Endometrial microvascular endothelial cells (primary cell): ENCODE measurements around the gene AJAP1. TPM values are rescaled to one million over a fixed set of nuclear protein-coding genes. Genes with fewer than 3 reads are reported as not detected.

Experiments used
- in situ Hi-C: cut with HindIII; loops from 2 replicates; pipeline ENCODE4 v1.10.0; 2017; ENCODE audit warnings: low sequenced_read_pairs, low pct_unique_long_range_greater_than_20kb; ENCODE audit errors: inconsistent ontology term
- total RNA-seq: library from RNA; depleted of rRNA; stranded (reverse); fragments of >200 nt; gene quantifications from one replicate; pipeline ENCODE4 v1.2.3, GENCODE V29; 2015; ENCODE audit errors: inconsistent ontology term

Gene AJAP1
- total RNA-seq, 1 donor from 2014 or later: not detected

GRCh38 chr1:4692437-4692836 is 38.0 kb downstream of the AJAP1 start:
- in situ Hi-C loops: no loop called here

- in situ Hi-C loops: no loop called here
These were observed 38.9 kb downstream of the AJAP1 start for GRCh38 chr1:4693331-4693730.

GRCh38 chr1:4693891-4694290 is 39.5 kb downstream of the AJAP1 start:
- in situ Hi-C loops: no loop called here

GRCh38 chr1:4694492-4694891 is 40.1 kb downstream of the AJAP1 start:
- in situ Hi-C loops: no loop called here

- in situ Hi-C loops: no loop called here
These were observed 40.8 kb downstream of the AJAP1 start for GRCh38 chr1:4695241-4695640.

- in situ Hi-C loops: no loop called here
These were observed 41.8 kb downstream of the AJAP1 start for GRCh38 chr1:4696161-4696745.

GRCh38 chr1:4696753-4697152 is 42.3 kb downstream of the AJAP1 start:
- in situ Hi-C loops: no loop called here

- in situ Hi-C loops: no loop called here
These were observed 43.4 kb downstream of the AJAP1 start for GRCh38 chr1:4697801-4698200.

- in situ Hi-C loops: no loop called here
These were observed 44.5 kb downstream of the AJAP1 start for GRCh38 chr1:4698911-4699310.

- in situ Hi-C loops: no loop called here
These were observed 45.2 kb downstream of the AJAP1 start for GRCh38 chr1:4699376-4700301.

GRCh38 chr1:4700801-4701200 is 46.4 kb downstream of the AJAP1 start:
- in situ Hi-C loops: no loop called here

GRCh38 chr1:4701276-4701675 is 46.9 kb downstream of the AJAP1 start:
- in situ Hi-C loops: no loop called here

- in situ Hi-C loops: no loop called here
These were observed 48.1 kb downstream of the AJAP1 start for GRCh38 chr1:4702464-4702863.

- in situ Hi-C loops: no loop called here
These were observed 48.5 kb downstream of the AJAP1 start for GRCh38 chr1:4702932-4703331.

GRCh38 chr1:4703646-4704045 is 49.2 kb downstream of the AJAP1 start:
- in situ Hi-C loops: no loop called here

GRCh38 chr1:4708840-4709507 is 54.6 kb downstream of the AJAP1 start:
- in situ Hi-C loops: no loop called here

GRCh38 chr1:4709641-4710040 is 55.2 kb downstream of the AJAP1 start:
- in situ Hi-C loops: no loop called here

GRCh38 chr1:4710592-4711415 is 56.4 kb downstream of the AJAP1 start:
- in situ Hi-C loops: no loop called here
